NCI-H1694 (cell line): Measurements from ENCODE around the gene TROAP.
"Not testable (repeated sequence)": the region's sequence is repeated elsewhere in the genome, so short reads cannot be mapped to it uniquely, and the experiment has no call there.

Experiments
- DNase-seq: peaks from one replicate; lab custom pipeline; 2025; lab: John Stamatoyannopoulos, UW

Gene TROAP, protein sequence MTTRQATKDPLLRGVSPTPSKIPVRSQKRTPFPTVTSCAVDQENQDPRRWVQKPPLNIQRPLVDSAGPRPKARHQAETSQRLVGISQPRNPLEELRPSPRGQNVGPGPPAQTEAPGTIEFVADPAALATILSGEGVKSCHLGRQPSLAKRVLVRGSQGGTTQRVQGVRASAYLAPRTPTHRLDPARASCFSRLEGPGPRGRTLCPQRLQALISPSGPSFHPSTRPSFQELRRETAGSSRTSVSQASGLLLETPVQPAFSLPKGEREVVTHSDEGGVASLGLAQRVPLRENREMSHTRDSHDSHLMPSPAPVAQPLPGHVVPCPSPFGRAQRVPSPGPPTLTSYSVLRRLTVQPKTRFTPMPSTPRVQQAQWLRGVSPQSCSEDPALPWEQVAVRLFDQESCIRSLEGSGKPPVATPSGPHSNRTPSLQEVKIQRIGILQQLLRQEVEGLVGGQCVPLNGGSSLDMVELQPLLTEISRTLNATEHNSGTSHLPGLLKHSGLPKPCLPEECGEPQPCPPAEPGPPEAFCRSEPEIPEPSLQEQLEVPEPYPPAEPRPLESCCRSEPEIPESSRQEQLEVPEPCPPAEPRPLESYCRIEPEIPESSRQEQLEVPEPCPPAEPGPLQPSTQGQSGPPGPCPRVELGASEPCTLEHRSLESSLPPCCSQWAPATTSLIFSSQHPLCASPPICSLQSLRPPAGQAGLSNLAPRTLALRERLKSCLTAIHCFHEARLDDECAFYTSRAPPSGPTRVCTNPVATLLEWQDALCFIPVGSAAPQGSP

DNA sequence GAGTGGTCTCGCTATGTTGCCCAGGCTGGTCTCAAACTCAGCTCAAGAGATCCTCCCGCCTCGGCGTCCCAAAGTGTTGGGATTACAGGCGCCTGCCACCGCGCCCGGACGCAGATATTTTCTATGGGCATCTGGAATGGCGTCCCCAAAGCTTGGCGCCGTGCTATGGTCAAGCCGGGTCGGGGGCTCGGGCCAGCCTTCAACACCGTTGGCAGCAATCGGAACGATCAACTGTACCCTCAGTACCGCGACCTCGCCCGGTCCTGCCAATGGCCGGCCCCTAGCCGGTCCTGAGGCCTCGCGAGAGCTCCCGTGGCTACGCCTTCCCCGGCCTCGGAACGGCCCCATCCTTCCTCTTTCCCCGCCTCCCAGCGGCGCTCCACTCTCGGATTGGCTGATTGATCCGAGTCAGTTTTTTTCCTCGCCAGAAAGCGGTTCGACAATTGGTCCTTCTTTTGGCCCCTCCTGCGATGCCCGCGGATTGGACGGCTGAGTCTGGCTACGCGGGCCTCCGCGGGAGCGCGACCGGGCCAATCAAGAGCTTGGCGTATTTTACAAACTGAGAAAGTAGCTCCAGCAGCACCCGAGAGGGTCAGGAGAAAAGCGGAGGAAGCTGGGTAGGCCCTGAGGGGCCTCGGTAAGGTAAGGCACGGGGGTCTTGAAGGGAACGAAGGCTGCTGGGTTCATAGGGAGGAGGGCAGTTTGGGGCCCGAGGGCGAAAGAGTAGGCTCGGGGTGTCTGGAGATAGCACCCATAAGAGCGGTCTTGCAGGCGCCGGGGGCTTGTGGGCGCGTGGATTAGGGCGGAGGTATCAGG lies at the start of gene TROAP:
Gene TROAP, plus strand, starts transcription at position 548 of the 816 bp plus-strand sequence. CDS start 354 bp downstream, outside the sequence.
- DNase-seq: peak; percentile 95

DNA sequence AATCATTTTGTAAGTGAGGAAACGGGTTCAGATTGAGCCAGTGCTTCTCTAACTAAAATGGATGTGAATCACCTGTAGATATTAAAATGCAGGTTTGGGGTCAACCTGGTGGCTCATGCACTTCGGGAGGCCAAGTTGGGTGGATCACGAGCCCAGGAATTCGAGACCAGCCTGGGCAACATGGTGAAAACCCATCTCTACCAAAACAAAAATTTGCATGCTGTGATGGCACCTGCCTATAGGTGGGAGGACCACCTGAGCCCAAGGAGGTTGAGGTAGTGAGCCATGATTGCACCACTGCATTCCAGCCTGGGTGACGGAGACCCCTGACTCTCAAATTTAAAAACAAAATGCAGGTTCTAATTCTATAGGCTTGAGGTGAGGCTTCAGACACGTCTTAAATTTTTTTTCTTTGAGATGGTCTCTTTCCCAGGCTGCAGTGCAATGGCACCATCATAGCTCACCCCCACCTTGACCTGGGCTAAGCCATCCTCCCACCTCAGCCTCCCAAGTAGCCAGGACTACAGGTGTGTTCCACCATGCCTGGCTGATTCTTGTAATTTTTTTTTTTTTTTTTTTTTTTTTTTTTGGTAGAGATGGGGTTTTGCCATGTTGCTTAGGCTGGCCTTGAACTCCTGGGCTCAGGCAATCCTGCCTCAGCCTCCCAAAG lies 49.2 kb upstream of the TROAP start:
- no peak for DNase-seq

DNA sequence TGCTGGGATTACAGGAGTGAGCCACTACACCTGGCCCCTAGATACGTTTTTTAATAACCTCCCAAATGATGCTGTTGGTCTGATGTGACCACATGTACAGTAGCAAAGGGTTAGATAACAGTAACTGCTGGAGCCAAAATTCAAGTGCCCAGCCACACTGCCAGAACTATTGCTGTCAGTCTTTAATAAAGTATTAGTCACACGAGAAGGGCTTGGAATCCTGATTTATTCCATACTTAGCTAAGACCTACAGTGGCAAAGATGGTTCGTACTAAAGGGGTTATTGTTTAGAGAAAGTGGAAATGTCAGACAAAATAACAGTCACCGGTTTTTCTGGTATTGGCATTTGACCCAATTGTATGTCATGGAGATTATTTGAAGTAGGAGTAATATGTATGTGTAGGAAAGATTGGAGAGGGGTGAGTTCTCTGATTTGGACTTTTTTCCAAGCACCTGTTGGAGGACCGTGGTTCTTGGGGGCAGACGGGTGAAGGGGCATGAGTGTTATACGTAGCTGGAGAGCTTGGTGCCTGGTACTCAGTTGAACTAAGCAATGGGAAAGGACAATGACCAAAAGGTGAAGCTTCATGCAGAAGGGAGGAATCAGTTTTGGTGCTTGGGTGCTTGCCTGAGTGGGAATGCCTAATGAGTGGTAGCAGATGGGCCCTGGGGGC lies 48.5 kb upstream of the TROAP start:
- DNase-seq: no peak

DNA sequence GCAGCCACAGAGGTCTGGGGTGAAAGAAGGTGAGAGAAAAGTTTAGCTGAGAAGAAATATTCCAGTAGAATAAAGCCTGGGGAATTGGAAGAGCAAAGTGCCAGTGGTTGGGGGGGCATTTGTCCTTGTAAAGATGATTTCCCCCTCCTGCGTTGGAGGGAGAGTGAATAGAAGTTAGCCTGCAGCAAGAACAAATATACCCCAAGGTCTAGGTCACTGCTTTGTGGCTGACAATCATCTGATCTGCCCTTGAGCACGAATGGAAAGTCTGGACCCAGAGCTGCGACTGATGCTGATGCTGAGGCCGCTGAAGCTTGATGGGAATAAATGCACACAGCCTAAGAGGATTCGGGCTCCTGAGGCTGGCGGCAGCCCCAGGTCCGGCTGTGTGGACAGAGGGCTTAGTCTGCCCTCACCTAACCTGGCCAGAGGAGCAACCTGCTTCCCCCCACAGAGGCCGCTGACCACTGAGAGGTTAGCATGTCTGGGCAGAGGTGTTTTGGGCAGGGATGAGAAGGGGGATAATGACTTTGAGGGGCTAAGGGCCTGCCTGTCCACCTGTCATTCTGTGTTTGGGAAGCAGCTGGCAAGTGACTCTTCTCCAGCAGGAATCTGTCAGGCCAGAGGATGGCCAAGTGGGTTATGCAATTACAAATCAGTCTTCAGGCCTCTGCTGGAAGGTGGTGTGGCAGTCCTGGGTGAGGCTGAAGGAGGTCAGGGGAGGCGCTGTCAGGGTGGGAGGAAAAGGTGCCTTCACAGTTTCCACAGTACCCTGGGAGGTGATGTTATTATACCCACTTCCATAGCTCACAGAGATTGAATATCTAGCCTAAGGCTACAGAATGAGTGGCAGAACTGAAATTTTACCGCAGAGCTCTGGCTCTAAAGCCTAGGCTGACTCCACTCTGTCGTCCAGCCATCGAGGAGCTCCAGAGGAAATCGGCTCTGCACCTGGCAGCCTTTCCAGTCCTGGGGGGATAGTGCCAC lies 46.5 kb upstream of the TROAP start:
- no peak for DNase-seq

DNA sequence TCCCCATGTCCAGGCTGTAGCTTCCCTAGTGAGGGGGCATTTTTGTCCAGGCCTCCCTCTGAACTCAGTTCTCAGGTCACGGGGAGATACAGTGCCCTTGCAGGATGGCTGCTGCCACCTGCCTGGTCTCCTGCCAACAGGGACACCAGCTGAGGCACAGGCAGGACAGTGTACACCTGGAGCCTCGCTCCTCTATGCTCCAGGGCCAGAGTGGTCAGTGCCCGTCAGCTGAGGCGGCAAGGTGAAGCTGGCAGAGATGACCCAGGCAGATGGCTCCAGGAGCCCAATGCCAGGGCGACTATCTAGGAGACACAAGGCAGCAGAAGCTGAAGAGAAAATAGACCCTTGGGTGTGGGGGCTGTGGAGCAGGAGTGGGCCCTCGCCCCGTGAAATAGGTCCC lies 45.6 kb upstream of the TROAP start:
- no peak for DNase-seq

DNA sequence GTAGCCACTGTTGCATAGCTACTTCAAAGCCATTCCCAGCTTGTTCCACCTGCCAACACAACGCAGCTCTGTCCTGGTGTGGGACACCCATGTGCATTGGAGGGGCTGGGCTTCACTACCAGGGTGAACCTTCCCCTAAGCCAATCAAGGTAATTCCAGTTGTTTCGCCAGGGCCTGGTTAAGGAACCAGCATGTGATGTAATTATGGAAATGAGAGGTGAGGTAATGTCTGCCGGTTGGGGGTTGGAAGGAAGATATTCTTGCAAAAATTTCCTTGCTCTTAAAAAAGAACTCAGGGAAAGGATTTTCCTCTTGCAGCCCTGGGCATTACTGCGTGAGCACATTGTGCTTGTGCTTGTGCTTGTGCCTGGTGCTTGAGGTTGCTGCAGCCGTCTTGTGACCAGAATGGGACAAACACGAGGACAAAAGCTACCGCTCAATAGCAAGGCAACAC lies 43.3 kb upstream of the TROAP start:
- DNase-seq: no peak

DNA sequence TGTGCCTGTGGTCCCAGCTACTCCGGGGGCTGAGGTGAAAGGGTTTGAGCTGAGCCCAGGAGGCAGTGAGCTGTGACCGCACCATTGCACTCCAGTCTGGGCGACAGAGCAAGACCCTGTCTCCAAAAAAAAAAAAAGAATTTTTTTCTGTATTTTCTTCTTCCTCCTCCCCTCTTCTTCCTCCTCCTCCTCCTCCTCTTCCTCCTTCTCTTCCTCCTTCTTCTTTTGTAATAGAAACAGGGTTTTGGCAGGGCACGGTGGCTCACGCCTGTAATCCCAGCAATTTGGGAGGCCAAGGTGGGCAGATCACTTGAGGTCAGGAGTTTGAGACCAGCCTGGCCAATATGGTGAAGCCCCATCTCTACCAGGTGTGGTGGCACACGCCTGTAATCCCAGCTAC lies 42.5 kb upstream of the TROAP start:
- not testable (repeated sequence) for DNase-seq

DNA sequence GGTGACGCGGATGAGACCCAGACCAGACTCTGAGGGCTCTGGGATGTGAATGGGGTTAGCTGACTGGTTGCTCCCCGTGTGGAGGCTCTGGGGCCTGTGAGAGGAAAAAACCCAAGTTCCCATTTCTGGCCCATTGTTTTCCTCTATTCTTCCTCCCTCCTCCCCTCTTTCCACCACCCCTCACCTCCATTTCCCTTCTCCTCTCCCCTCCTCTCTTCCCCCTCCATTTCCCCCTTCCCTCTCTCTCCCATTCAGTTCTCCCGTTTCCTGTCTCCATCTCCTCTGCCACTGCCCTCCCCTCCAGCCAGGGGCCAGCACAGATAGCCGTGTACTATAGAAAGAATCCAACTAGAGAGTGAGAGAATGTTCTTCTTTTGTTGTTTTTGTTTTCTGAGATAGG lies 40.8 kb upstream of the TROAP start:
- no peak for DNase-seq

DNA sequence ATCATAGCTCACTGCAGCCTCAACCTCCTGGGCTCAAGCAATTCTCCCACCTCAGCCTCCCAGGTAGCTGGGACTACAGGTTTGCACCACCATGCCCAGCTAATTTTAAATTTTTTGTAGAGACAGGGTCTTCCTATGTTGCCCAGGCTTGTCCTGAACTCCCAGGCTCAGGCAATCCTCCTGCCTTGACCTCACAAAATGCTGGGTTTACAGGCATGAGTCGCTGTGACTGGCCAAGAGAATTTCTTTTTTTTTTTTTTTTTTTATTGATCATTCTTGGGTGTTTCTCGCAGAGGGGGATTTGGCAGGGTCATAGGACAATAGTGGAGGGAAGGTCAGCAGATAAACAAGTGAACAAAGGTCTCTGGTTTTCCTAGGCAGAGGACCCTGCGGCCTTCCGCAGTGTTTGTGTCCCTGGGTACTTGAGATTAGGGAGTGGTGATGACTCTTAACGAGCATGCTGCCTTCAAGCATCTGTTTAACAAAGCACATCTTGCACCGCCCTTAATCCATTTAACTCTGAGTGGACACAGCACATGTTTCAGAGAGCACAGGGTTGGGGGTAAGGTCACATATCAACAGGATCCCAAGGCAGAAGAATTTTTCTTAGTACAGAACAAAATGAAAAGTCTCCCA lies 40.2 kb upstream of the TROAP start:
- DNase-seq: not testable (repeated sequence)

DNA sequence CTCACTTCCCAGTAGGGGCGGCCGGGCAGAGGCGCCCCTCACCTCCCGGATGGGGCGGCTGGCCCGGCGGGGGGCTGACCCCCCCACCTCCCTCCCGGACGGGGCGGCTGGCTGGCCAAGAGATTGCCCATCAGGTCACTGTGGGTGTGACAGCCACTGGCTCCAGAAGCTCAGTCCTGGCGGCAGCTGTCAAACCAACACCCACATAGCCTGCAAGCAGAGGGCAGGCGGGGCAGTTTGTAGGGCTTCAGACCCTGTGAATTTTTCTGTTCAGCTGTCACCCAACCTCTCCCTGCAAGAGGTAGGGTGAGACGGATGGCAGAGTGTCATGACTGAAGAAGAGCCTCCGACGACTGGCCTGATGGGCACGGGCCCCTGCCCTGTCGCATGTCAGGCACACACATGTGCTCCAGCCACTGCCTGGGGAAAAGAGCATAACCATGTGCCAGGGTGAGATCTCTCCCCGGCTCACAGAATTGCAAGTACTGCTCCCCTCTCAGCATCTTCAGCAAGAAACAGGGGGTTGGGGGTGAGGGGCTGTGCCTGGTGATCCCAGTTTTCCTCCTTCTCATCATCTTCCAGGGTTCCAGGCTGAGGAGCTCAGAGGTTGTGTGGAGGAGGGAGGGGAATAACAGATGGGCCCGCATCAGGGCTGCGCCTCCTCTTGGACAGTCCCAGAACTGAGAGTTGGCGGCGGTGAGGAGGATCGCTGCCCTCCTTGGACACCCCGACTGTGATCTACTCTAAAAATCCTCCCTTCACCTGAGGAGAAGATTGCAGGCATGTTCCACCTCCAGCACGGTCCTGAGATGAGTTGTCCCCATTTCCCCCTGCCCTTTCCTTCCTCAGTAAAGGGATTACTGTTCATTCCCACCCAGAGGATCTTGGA lies 39.3 kb upstream of the TROAP start:
- DNase-seq: no peak

DNA sequence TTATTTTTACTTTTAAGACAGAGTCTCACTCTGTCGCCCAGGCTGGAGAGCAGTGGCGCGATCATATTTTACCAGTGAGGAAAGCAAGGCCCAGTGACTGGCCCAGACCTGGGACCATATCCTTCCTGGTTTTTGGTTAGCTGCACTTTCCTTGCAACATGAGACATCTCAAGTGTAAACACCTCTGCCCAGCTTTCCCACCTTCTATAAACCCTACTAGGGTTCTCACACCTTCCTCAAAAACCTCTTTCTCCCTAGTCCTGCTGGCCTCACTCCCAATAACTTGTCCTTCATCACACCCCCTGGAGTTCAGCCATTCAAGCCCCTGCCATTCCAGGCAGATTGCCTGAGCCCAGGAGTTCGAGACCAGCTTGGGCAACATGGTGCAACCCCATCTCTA lies 38.4 kb upstream of the TROAP start:
- no peak for DNase-seq

DNA sequence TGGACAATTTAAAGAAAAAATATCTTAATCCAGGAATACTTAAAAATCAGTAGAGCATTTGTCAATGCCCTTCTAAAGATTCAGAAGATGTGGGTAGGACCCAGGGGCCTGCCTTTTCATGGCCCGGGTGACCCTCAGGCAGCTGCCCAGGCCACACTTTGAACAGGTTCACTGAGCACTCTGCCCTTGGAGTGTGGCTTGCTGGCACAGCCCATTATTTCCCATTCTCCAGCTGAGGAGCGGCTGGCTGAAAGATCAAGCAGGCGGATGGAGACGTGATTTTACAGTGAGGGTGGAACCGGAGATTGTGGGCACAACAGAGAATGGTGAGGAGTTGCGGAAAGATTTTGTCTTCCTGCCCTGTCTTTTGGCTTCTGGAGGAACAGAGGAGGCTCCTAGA lies 35.2 kb upstream of the TROAP start:
- no peak for DNase-seq

DNA sequence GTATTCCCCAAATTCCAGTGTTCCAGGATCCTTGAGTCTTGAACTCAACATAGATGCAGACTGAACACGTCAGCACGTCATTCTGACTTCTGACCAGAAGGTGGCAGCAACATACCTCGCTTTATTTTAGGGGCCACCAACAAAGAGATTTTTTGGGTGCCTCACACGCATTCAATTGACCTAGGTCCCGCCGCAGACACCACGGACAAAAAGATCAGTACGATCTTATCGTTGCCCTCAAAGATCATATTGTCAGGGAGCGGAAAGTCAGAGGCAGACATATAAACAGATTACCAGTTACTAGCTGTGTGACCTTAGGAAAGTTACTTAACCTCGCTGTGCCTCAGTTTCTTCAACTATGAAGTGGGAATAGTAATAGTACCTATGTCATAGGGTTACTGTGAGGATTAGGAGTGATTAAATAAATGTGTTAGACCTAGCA lies 34.6 kb upstream of the TROAP start:
- peak; percentile 34 for DNase-seq

DNA sequence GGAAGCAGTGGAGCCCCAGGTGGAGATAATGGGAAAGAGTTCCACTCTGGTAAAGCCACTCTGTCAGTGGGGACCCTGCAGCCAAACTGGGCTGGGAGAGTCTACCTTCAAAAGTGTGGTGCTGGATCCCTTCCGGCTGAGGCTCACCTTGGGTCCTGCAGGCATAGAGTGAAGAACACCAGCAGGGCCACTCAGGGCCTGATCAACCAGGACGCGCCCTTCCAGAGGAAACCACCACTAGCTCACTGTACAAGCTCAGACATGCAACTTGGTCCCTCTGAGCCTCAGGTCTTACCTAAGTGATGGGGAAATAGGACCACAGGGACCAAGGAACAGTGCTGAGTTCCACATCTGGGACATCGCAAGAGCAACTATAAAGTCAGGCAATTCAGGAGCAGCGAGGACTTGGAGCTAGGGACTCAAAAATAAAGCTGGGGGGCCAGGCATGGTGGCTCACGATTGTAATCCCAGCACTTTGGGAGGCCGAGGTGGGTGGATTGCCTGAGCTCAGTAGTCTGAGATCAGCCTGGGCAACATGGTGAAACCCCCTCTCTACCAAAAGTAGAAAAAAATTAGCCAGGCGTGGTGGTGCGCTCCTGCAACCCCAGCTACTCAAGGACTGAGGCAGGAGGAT lies 34.0 kb upstream of the TROAP start:
- DNase-seq: no peak

DNA sequence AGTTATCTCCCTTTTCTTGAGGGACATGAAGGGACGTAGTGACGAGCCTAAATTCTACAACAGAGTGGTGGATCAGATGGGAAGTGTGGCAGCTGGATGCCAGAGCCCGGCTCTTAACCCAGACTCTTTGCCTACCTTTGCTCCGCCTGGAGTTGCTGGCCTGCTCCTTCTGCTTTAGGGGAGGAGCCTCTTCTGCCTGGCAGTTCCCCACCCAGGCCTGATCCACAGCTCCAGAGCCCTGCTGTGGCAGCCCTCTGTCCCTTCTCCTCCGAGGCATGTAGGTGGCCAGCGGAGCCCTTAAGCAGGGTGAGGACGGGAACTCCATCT lies 30.4 kb upstream of the TROAP start:
- peak; percentile 57 for DNase-seq

DNA sequence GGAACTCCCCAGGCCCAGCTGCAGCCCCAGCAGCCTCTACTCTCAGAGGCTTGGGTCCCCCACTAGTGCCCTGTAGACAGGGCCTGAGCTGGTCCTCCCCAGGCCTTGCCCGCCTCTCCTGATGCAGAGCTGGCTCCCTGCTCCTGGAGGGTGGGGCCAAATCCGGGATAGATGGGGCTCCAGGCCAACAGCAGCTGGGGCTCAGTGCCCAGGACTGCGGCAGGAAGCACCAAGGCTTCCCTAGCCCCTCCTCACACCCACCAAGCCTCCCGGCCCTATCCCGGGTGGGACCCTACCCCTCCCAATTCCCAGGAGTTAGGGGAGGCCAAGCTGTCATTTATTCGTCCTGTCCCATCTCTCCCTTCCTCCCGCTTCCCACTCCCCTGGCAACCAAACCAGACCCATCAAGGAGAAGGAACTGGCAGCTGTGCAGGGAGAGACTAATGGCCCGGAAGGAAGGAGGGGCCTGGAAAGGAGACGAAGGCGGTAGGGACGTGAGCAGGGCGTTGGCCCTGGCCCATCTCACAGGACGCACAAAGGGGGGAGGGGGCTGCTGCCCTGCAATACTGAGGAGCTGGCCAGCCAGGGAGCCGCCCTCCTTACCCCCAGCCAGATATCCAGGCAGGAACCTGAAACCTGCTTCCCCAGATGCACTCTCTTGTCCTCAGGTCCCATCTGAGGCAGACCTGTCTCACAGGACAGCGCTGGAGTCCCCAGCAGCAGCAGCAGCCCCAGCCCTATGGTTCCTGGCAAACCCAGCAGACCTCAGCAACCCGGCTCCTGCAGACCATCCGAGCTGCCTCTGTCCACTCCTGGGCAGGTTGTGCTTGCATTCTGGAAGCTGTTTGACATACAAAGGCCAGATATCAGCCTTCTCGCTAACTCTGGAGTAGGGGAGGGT lies 29.7 kb upstream of the TROAP start:
- peak; percentile 93 for DNase-seq
